Calu3 (cell line): ENCODE measurements around the gene RAPGEF5. TPM values are rescaled to one million over a fixed set of nuclear protein-coding genes. Genes with fewer than 3 reads are reported as not detected.

ENCODE experiments used
- BruUV-seq: library from RNA; stranded (reverse); fragments of 400-500 nt; replicated peaks from 2 replicates; lab custom pipeline; 2021; lab: Mats Ljungman, UMichigan
- CTCF ChIA-PET: fragments of 300-600 bp; sonication (Branson Sonifier 250); formaldehyde crosslinking; loops from one replicate; lab custom pipeline; 2022; ENCODE audit warnings: antibody characterized with exemption; lab: Charles Lee
- DNase-seq: peaks from one replicate; pipeline ENCODE4 v3.0.0; 2022
- H3K27ac Mint-ChIP-seq: one replicate; pipeline ENCODE4 v1.8.0; 2022; ENCODE audit warnings: mixed read lengths; ENCODE audit not compliant: unreplicated experiment
- H3K27me3 Mint-ChIP-seq: one replicate; pipeline ENCODE4 v1.8.0; 2022; ENCODE audit warnings: mixed read lengths; ENCODE audit not compliant: unreplicated experiment
- H3K36me3 Mint-ChIP-seq: one replicate; pipeline ENCODE4 v1.8.0; 2022; ENCODE audit warnings: mild to moderate bottlenecking, moderate library complexity, mixed read lengths; ENCODE audit not compliant: insufficient read depth, unreplicated experiment
- H3K4me1 Mint-ChIP-seq: one replicate; pipeline ENCODE4 v1.8.0; 2022; ENCODE audit warnings: mild to moderate bottlenecking, low read depth, mixed read lengths; ENCODE audit not compliant: unreplicated experiment
- H3K4me3 Mint-ChIP-seq: one replicate; pipeline ENCODE4 v1.8.0; 2022; ENCODE audit warnings: mild to moderate bottlenecking, low read depth, moderate library complexity, mixed read lengths; ENCODE audit not compliant: unreplicated experiment
- H3K9me3 Mint-ChIP-seq: one replicate; pipeline ENCODE4 v1.8.0; 2022; ENCODE audit warnings: low read depth, mixed read lengths; ENCODE audit not compliant: unreplicated experiment
- CTCF ChIP-seq: fragments of 200-600 bp; IDR thresholded peaks from one replicate; pipeline ENCODE4 v1.8.0; 2022; ENCODE audit warnings: antibody characterized with exemption; ENCODE audit not compliant: unreplicated experiment
- intact Hi-C: fragments of 100-400 bp; cut with micrococcal nuclease; formaldehyde crosslinking; loops from one replicate; pipeline ENCODE4 v1.10.0; 2022; ENCODE audit not compliant: unreplicated experiment
- total RNA-seq: library from RNA; stranded (reverse); gene quantifications from 2 replicates; pipeline ENCODE4 v1.2.3, GENCODE V29; 2022

Gene RAPGEF5
- total RNA-seq, 1 experiment from 2014 or later = 108 TPM

GRCh38 chr7:22124941-22125340 is 232.0 kb downstream of the RAPGEF5 start:
- Mint-ChIP-seq H3K4me3 (no peak overlapping the region), H3K27ac (no peak overlapping the region), H3K27me3 (no peaks in the 10 kb centered on the region), H3K36me3 (peaks cover 57% of the 10 kb centered on the region), H3K4me1 (no peaks in the 10 kb centered on the region), H3K9me3 (no peaks in the 10 kb centered on the region)
- intact Hi-C loops = loop anchor here (5.0 kb wide), 1 partner anchor 172 kb away; no protein-coding TSS in a partner anchor
- CTCF ChIA-PET = interaction anchor here (0.6 kb wide), 1 partner anchor 257 kb away, joined by 3 read pairs; no protein-coding TSS in a partner anchor
- TF ChIP-seq CTCF = no peak
- BruUV-seq = no TSS peak
- DNase-seq = no peak

GRCh38 chr7:22123139-22123538 is 233.8 kb downstream of the RAPGEF5 start:
- peaks cover 62% of the 10 kb centered on the region for H3K36me3 Mint-ChIP-seq
- intact Hi-C loops = no loop called here
- no peaks in the 10 kb centered on the region for H3K27me3 Mint-ChIP-seq
- H3K9me3 Mint-ChIP-seq = no peaks in the 10 kb centered on the region
- TF ChIP-seq CTCF = no peak
- CTCF ChIA-PET = no interaction called here
- no TSS peak for BruUV-seq
- H3K4me1 Mint-ChIP-seq = no peaks in the 10 kb centered on the region
- H3K27ac Mint-ChIP-seq = no peak overlapping the region
- no peak overlapping the region for H3K4me3 Mint-ChIP-seq
- no peak for DNase-seq

GRCh38 chr7:22121702-22122474 is 235.1 kb downstream of the RAPGEF5 start:
- Mint-ChIP-seq H3K27ac (no peak overlapping the region), H3K4me1 (no peaks in the 10 kb centered on the region), H3K9me3 (no peaks in the 10 kb centered on the region), H3K4me3 (no peak overlapping the region), H3K27me3 (no peaks in the 10 kb centered on the region), H3K36me3 (peaks cover 56% of the 10 kb centered on the region)
- TF ChIP-seq CTCF = no peak
- intact Hi-C loops = no loop called here
- DNase-seq = no peak
- CTCF ChIA-PET = no interaction called here
- no TSS peak for BruUV-seq

- intact Hi-C loops = no loop called here
- CTCF ChIA-PET = no interaction called here
- Mint-ChIP-seq H3K27ac (no peak overlapping the region), H3K36me3 (peaks cover 45% of the 10 kb centered on the region), H3K9me3 (no peaks in the 10 kb centered on the region), H3K4me3 (no peak overlapping the region), H3K27me3 (no peaks in the 10 kb centered on the region), H3K4me1 (no peaks in the 10 kb centered on the region)
- DNase-seq = no peak
- BruUV-seq = no TSS peak
- TF ChIP-seq CTCF = no peak
Observed at GRCh38 chr7:22120391-22121053, 236.4 kb downstream of the RAPGEF5 start.
